ENCODE results near the gene KRTAP12-4.

DNA sequence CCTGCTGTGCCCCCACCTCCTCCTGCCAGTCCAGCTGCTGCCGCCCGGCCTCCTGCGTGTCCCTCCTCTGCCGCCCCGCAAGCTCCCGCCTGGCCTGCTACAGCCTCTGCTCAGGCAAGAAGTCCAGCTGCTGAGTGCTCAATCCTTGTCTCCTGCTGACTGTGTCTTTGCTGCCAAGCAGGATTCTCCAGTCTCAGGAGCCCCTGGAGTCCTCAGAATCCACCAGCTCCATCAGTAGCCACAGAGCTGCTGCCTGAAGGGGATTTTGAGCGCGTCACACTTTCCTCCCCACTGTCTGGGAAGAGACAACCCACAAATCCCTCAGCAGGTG is 7.3 kb downstream of the KRTAP12-4 start:
- TF ChIP-seq, protein P1, sequence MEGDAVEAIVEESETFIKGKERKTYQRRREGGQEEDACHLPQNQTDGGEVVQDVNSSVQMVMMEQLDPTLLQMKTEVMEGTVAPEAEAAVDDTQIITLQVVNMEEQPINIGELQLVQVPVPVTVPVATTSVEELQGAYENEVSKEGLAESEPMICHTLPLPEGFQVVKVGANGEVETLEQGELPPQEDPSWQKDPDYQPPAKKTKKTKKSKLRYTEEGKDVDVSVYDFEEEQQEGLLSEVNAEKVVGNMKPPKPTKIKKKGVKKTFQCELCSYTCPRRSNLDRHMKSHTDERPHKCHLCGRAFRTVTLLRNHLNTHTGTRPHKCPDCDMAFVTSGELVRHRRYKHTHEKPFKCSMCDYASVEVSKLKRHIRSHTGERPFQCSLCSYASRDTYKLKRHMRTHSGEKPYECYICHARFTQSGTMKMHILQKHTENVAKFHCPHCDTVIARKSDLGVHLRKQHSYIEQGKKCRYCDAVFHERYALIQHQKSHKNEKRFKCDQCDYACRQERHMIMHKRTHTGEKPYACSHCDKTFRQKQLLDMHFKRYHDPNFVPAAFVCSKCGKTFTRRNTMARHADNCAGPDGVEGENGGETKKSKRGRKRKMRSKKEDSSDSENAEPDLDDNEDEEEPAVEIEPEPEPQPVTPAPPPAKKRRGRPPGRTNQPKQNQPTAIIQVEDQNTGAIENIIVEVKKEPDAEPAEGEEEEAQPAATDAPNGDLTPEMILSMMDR (conservative IDR thresholded peaks at IDR 0.05; ENCODE audit: low read length) = no peak
- no peak for TF ChIP-seq EZH2phosphoT487 (IDR thresholded peaks at IDR 0.05; ENCODE audit: borderline replicate concordance, low read depth, low read length)
